H9 (cell line): ENCODE measurements around the gene CHCHD6. TPM values are rescaled to one million over a fixed set of nuclear protein-coding genes. Genes with fewer than 3 reads are reported as not detected.

Experiments
- DNase-seq: peaks from one replicate; pipeline ENCODE4 v3.0.0-alpha.2; 2017
- H2AFZ ChIP-seq: one replicate; pipeline ENCODE4 v1.6.1; 2013; ENCODE audit warnings: mild to moderate bottlenecking, low read length, control low read depth, moderate library complexity
- H2AK5ac ChIP-seq: 2 replicates; pipeline ENCODE4 v1.6.1; 2013; ENCODE audit warnings: low read length, control low read depth, mixed read lengths; ENCODE audit not compliant: insufficient read length
- H2BK120ac ChIP-seq: one replicate; pipeline ENCODE4 v1.6.1; 2013; ENCODE audit warnings: low read depth, mild to moderate bottlenecking, low read length, control low read depth, inconsistent platforms; ENCODE audit not compliant: poor library complexity, severe bottlenecking
- H2BK12ac ChIP-seq: 2 replicates; pipeline ENCODE4 v1.6.1; 2013; ENCODE audit warnings: low read length, control low read depth, mixed read lengths, low read depth; ENCODE audit not compliant: insufficient read length
- H2BK15ac ChIP-seq: 2 replicates; pipeline ENCODE4 v1.6.1; 2013; ENCODE audit warnings: low read depth, low read length, control low read depth
- H2BK20ac ChIP-seq: one replicate; pipeline ENCODE4 v1.6.1; 2013; ENCODE audit warnings: low read depth, mild to moderate bottlenecking, low read length, control low read depth, inconsistent platforms; ENCODE audit not compliant: poor library complexity, severe bottlenecking
- H2BK5ac ChIP-seq: 2 replicates; pipeline ENCODE4 v1.6.1; 2013; ENCODE audit warnings: low read length, control low read depth, mixed read lengths; ENCODE audit not compliant: insufficient read length
- H3K14ac ChIP-seq: 2 replicates; pipeline ENCODE4 v1.6.1; 2013; ENCODE audit warnings: low read length, control low read depth; ENCODE audit not compliant: insufficient read depth
- H3K18ac ChIP-seq: 2 replicates; pipeline ENCODE4 v1.6.1; 2013; ENCODE audit warnings: low read depth, mild to moderate bottlenecking, mixed read lengths, low read length, control low read depth; ENCODE audit not compliant: insufficient read length
- H3K23ac ChIP-seq: 2 replicates; pipeline ENCODE4 v1.6.1; 2013; ENCODE audit warnings: low read length, control low read depth, mixed read lengths, low read depth; ENCODE audit not compliant: insufficient read length
- H3K23me2 ChIP-seq: 2 replicates; pipeline ENCODE4 v1.6.1; 2013; ENCODE audit warnings: low read depth, mild to moderate bottlenecking, mixed read lengths, low read length, control low read depth; ENCODE audit not compliant: insufficient read length, poor library complexity, severe bottlenecking
- H3K27ac ChIP-seq: 2 replicates; pipeline ENCODE4 v1.5.1; 2013; ENCODE audit warnings: low read length, control low read depth, mixed read lengths, low read depth; ENCODE audit not compliant: insufficient read length
- H3K27me3 ChIP-seq: 2 replicates; pipeline ENCODE4 v1.6.1; 2013; ENCODE audit warnings: low read length, control low read depth, inconsistent platforms; ENCODE audit not compliant: insufficient read depth
- H3K4ac ChIP-seq: 2 replicates; pipeline ENCODE4 v1.6.1; 2013; ENCODE audit warnings: low read depth, mild to moderate bottlenecking, control low read depth, inconsistent platforms, low read length, moderate library complexity
- H3K4me1 ChIP-seq: 2 replicates; pipeline ENCODE4 v1.6.1; 2013; ENCODE audit warnings: low read length, control low read depth, inconsistent platforms; ENCODE audit not compliant: insufficient read depth
- H3K4me2 ChIP-seq: 2 replicates; pipeline ENCODE4 v1.6.1; 2013; ENCODE audit warnings: low read length, control low read depth, mixed read lengths; ENCODE audit not compliant: insufficient read length, insufficient read depth
- H3K56ac ChIP-seq: 2 replicates; pipeline ENCODE4 v1.6.1; 2013; ENCODE audit warnings: low read depth, mild to moderate bottlenecking, mixed read lengths, low read length, control low read depth; ENCODE audit not compliant: insufficient read length
- H3K79me1 ChIP-seq: 2 replicates; pipeline ENCODE4 v1.6.1; 2013; ENCODE audit warnings: low read depth, mild to moderate bottlenecking, moderate library complexity, low read length, control low read depth, inconsistent platforms; ENCODE audit not compliant: insufficient read depth, poor library complexity, severe bottlenecking
- H3K79me2 ChIP-seq: 2 replicates; pipeline ENCODE4 v1.6.1; 2013; ENCODE audit warnings: low read length, control low read depth, inconsistent platforms; ENCODE audit not compliant: insufficient read depth
- H3K9ac ChIP-seq: 2 replicates; pipeline ENCODE4 v1.6.1; 2013; ENCODE audit warnings: low read length, control low read depth, mixed read lengths; ENCODE audit not compliant: insufficient read length; ENCODE audit errors: extremely low read depth
- H3K9me3 ChIP-seq: one replicate; pipeline ENCODE4 v1.6.1; 2013; ENCODE audit warnings: low read depth, low read length, inconsistent platforms; ENCODE audit not compliant: control insufficient read depth
- H3T11ph ChIP-seq: one replicate; pipeline ENCODE4 v1.6.1; 2013; ENCODE audit warnings: mild to moderate bottlenecking, low read length, control low read depth, inconsistent platforms
- H4K20me1 ChIP-seq: one replicate; pipeline ENCODE4 v1.6.1; 2013; ENCODE audit not compliant: control insufficient read depth, insufficient read length, insufficient read depth
- H4K5ac ChIP-seq: 2 replicates; pipeline ENCODE4 v1.6.1; 2013; ENCODE audit warnings: low read depth, mild to moderate bottlenecking, mixed read lengths, low read length, control low read depth; ENCODE audit not compliant: insufficient read length
- H4K8ac ChIP-seq: replicated peaks from 2 replicates; pipeline ENCODE4 v1.6.1; 2013; ENCODE audit warnings: low read length, control low read depth, mixed read lengths, low read depth; ENCODE audit not compliant: insufficient read length
- H4K91ac ChIP-seq: 2 replicates; pipeline ENCODE4 v1.6.1; 2013; ENCODE audit warnings: low read depth, mild to moderate bottlenecking, moderate library complexity, mixed read lengths, low read length, control low read depth; ENCODE audit not compliant: insufficient read length
- H3K27ac Mint-ChIP-seq, 3 experiments: 2 replicates in 2 of 3; 3 replicates in 1 of 3; pipeline ENCODE4 v1.8.0; 2020 to 2021; ENCODE audit warnings: mixed read lengths in 3 of 3, mild to moderate bottlenecking in 1 of 3, moderate library complexity in 1 of 3
- H3K27me3 Mint-ChIP-seq: 2 replicates; pipeline ENCODE4 v1.8.0; 2021; ENCODE audit warnings: low read depth, mild to moderate bottlenecking, moderate library complexity, mixed read lengths
- H3K36me3 Mint-ChIP-seq, 3 experiments: 2 replicates in 2 of 3; 3 replicates in 1 of 3; pipeline ENCODE4 v1.8.0; 2020 to 2021; ENCODE audit warnings: low read depth in 3 of 3, mixed read lengths in 3 of 3; ENCODE audit not compliant: insufficient read depth in 1 of 3
- H3K4me1 Mint-ChIP-seq, 2 experiments: 2 replicates each; pipeline ENCODE4 v1.8.0; 2020; ENCODE audit warnings: mixed read lengths in 2 of 2
- H3K4me3 Mint-ChIP-seq, 2 experiments: 2 replicates in 1 of 2; 3 replicates in 1 of 2; pipeline ENCODE4 v1.8.0; 2020 to 2021; ENCODE audit warnings: mild to moderate bottlenecking in 2 of 2, mixed read lengths in 2 of 2, moderate library complexity in 1 of 2
- H3K9me3 Mint-ChIP-seq, 2 experiments: 2 replicates in 1 of 2; 3 replicates in 1 of 2; pipeline ENCODE4 v1.8.0; 2020; ENCODE audit warnings: mild to moderate bottlenecking in 2 of 2, mixed read lengths in 2 of 2, moderate library complexity in 1 of 2
- CTCF ChIP-seq: fragments of 200-600 bp; sonication (generic); conservative IDR thresholded peaks from 3 replicates; pipeline ENCODE4 v1.8.0; 2021; ENCODE audit warnings: antibody characterized with exemption, mild to moderate bottlenecking
- whole genome bisulfite sequencing: extraction: QIAGEN DNeasy Blood & Tissue Kit; methylation state at CpG from one replicate; pipeline ENCODE4 v1.1.7; 2013; ENCODE audit warnings: missing lambda C conversion rate, low lambda C conversion rate, mixed read lengths; ENCODE audit not compliant: insufficient read length; ENCODE audit errors: extremely low coverage; 5-methylcytosine and 5-hydroxymethylcytosine counted together
- total RNA-seq: library from RNA; stranded (reverse); gene quantifications from 2 replicates; pipeline ENCODE4 v1.2.1, GENCODE V29; 2021

The CHCHD6 gene
- total RNA-seq, 1 experiment from 2014 or later, result 34.2 TPM

GRCh38 chr3:126746395-126747177 lies 42.5 kb downstream of the CHCHD6 start:
- H3K4ac ChIP-seq, result no peak overlapping the region
- H3K79me1 ChIP-seq, result no peaks in the 10 kb centered on the region
- no CpG with 5 or more reads among the region's 18 CpGs for WGBS
- Mint-ChIP-seq H3K4me1 (peaks cover 17 to 20% of the 10 kb centered on the region in 2 experiments), H3K27me3 (no peaks in the 10 kb centered on the region), H3K36me3 (peaks cover 0 to 10% (median 7%) of the 10 kb centered on the region in 3 experiments; a peak in 4 of 7 replicates), H3K4me3 (no peak overlapping the region), H3K9me3 (no peaks in the 10 kb centered on the region), H3K27ac (peak overlapping the region in 2 of 3 experiments; percentile 74 to 91; a peak in 2 of 7 replicates)
- H2BK12ac ChIP-seq, result no peak overlapping the region
- H4K5ac ChIP-seq, result no peak overlapping the region
- no peak overlapping the region for H3K18ac ChIP-seq
- no peak overlapping the region for H2BK5ac ChIP-seq
- H2BK15ac ChIP-seq, result no peak overlapping the region
- no peak overlapping the region for H2AFZ ChIP-seq
- H4K20me1 ChIP-seq, result no peaks in the 10 kb centered on the region
- H3K9me3 ChIP-seq, result no peaks in the 10 kb centered on the region
- DNase-seq, result no peak
- no peak overlapping the region for H2BK120ac ChIP-seq
- no peak overlapping the region for H2BK20ac ChIP-seq
- H3K27me3 ChIP-seq, result no peaks in the 10 kb centered on the region
- H3K79me2 ChIP-seq, result no peaks in the 10 kb centered on the region
- H3T11ph ChIP-seq, result no peak overlapping the region
- no peak overlapping the region for H4K8ac ChIP-seq
- H2AK5ac ChIP-seq, result no peak overlapping the region
- no peak overlapping the region for H3K14ac ChIP-seq
- H4K91ac ChIP-seq, result no peak overlapping the region
- no peaks in the 10 kb centered on the region; the same call in 1 of the 2 replicates for H3K4me1 ChIP-seq
- H3K23ac ChIP-seq, result no peak overlapping the region
- H3K4me2 ChIP-seq, result no peak overlapping the region
- H3K23me2 ChIP-seq, result no peaks in the 10 kb centered on the region
- H3K9ac ChIP-seq, result no peak overlapping the region
- TF ChIP-seq CTCF, result no peak
- no peak overlapping the region for H3K56ac ChIP-seq
- H3K27ac ChIP-seq, result no peak overlapping the region
